ENCODE data around the gene SLC38A5.
"Not testable (repeated sequence)": the region's sequence is repeated elsewhere in the genome, so short reads cannot be mapped to it uniquely, and the experiment has no call there.

SLC38A5 gene

GRCh38 chrX:48472851-48473703 lies 3.0 kb upstream of the SLC38A5 start:
- no peak for DNase-seq (ENCODE audit: low read depth)
- H3K4me3 ChIP-seq (ENCODE audit: low read depth, low read length) = no peak overlapping the region

- no peak overlapping the region for H3K4me3 ChIP-seq (ENCODE audit: low read depth, low read length)
- DNase-seq (ENCODE audit: low read depth) = no peak
These were observed 2.2 kb upstream of the SLC38A5 start for GRCh38 chrX:48472225-48472624.

- DNase-seq (ENCODE audit: low read depth) = no peak
These were observed 1.4 kb upstream of the SLC38A5 start for GRCh38 chrX:48471504-48471903.

GRCh38 chrX:48470833-48471118 lies 716 bp upstream of the SLC38A5 start:
- no peak overlapping the region for H3K4me3 ChIP-seq (ENCODE audit: low read depth, low read length)
- no peak for DNase-seq (ENCODE audit: low read depth)

More at GRCh38 chrX:48471504-48471903, 1.4 kb upstream of the SLC38A5 start:
- no peak overlapping the region for H3K4me3 ChIP-seq (ENCODE audit: low read depth, low read length)

GRCh38 chrX:48468693-48469691 lies 1.1 kb downstream of the SLC38A5 start:
- H3K4me3 ChIP-seq (ENCODE audit: low read depth, low read length) = peak overlapping the region; percentile 47

GRCh38 chrX:48468247-48468671 lies 1.8 kb downstream of the SLC38A5 start:
- H3K4me3 ChIP-seq (ENCODE audit: low read depth, low read length) = peak overlapping the region; percentile 47
- no peak for DNase-seq (ENCODE audit: low read depth)

More at GRCh38 chrX:48468693-48469691, 1.1 kb downstream of the SLC38A5 start:
- no peak for DNase-seq (ENCODE audit: low read depth)

- H3K4me3 ChIP-seq (ENCODE audit: low read depth, low read length) = peak overlapping the region; percentile 47
- DNase-seq (ENCODE audit: low read depth) = no peak
These were observed 2.7 kb downstream of the SLC38A5 start for GRCh38 chrX:48467281-48467761.

GRCh38 chrX:48466696-48467095 lies 3.4 kb downstream of the SLC38A5 start:
- H3K4me3 ChIP-seq (ENCODE audit: low read depth, low read length) = peak overlapping the region; percentile 47
- DNase-seq (ENCODE audit: low read depth) = no peak

- peak; percentile 88 for DNase-seq (ENCODE audit: low read depth)
- peak overlapping the region; percentile 6 for H3K4me3 ChIP-seq (ENCODE audit: low read depth, low read length)
These were observed 4.6 kb downstream of the SLC38A5 start for GRCh38 chrX:48465336-48465933.

GRCh38 chrX:48461830-48462229 lies 8.2 kb downstream of the SLC38A5 start:
- no peak overlapping the region for H3K4me3 ChIP-seq (ENCODE audit: low read depth, low read length)
- DNase-seq (ENCODE audit: low read depth) = no peak

GRCh38 chrX:48460606-48461005 lies 9.5 kb downstream of the SLC38A5 start:
- DNase-seq (ENCODE audit: low read depth) = no peak
- H3K4me3 ChIP-seq (ENCODE audit: low read depth, low read length) = no peak overlapping the region

- DNase-seq (ENCODE audit: low read depth) = no peak
- no peak overlapping the region for H3K4me3 ChIP-seq (ENCODE audit: low read depth, low read length)
These were observed 10.0 kb downstream of the SLC38A5 start for GRCh38 chrX:48460031-48460430.

- no peak overlapping the region for H3K4me3 ChIP-seq (ENCODE audit: low read depth, low read length)
- DNase-seq (ENCODE audit: low read depth) = no peak
These were observed 10.6 kb downstream of the SLC38A5 start for GRCh38 chrX:48459483-48459882.

- no peak for DNase-seq (ENCODE audit: low read depth)
- H3K4me3 ChIP-seq (ENCODE audit: low read depth, low read length) = no peak overlapping the region
These were observed 11.3 kb downstream of the SLC38A5 start for GRCh38 chrX:48458711-48459110.

GRCh38 chrX:48456628-48457331 lies 13.3 kb downstream of the SLC38A5 start:
- H3K4me3 ChIP-seq (ENCODE audit: low read depth, low read length) = no peak overlapping the region

GRCh38 chrX:48451708-48452107 lies 18.4 kb downstream of the SLC38A5 start:
- H3K4me3 ChIP-seq (ENCODE audit: low read depth, low read length) = no peak overlapping the region
- DNase-seq (ENCODE audit: low read depth) = no peak

More at GRCh38 chrX:48456628-48457331, 13.3 kb downstream of the SLC38A5 start:
- DNase-seq (ENCODE audit: low read depth) = no peak

GRCh38 chrX:48450076-48450475 lies 20.0 kb downstream of the SLC38A5 start:
- no peak overlapping the region for H3K4me3 ChIP-seq (ENCODE audit: low read depth, low read length)
- DNase-seq (ENCODE audit: low read depth) = no peak

GRCh38 chrX:48447201-48447600 lies 22.9 kb downstream of the SLC38A5 start:
- not testable (repeated sequence) for DNase-seq (ENCODE audit: low read depth); H3K4me3 ChIP-seq (ENCODE audit: low read depth, low read length)

GRCh38 chrX:48433713-48434112 lies 36.3 kb downstream of the SLC38A5 start:
- not testable (repeated sequence) for DNase-seq (ENCODE audit: low read depth)

More at GRCh38 chrX:48433713-48434112, 36.3 kb downstream of the SLC38A5 start:
- not testable (repeated sequence) for H3K4me3 ChIP-seq (ENCODE audit: low read depth, low read length)

All from skeletal muscle cell (primary cell).